Ascending aorta (tissue), 2 donors: ENCODE results near the gene SPP1. TPM values are rescaled to one million over a fixed set of nuclear protein-coding genes. Genes with fewer than 3 reads are reported as not detected.

ENCODE experiments used
- DNase-seq, 2 donors: peaks; one replicate each; pipeline ENCODE4 v3.0.0-alpha.2; 2019; ENCODE audit warnings: low spot score in 2 of 2
- H3K27ac ChIP-seq, 2 donors: fragments of 200-600 bp; sonication (generic); one replicate each; pipeline ENCODE4 v1.5.1; 2016 to 2017; ENCODE audit warnings: mild to moderate bottlenecking in 1 of 2
- H3K27me3 ChIP-seq: fragments of 200-600 bp; sonication (generic); one replicate; pipeline ENCODE4 v1.5.1; 2017
- H3K36me3 ChIP-seq, 2 donors: fragments of 200-600 bp; sonication (generic); one replicate each; pipeline ENCODE4 v1.5.1; 2016
- H3K4me1 ChIP-seq, 2 donors: fragments of 200-600 bp; sonication (generic); one replicate each; pipeline ENCODE4 v1.5.1; 2016 to 2017; ENCODE audit warnings: mild to moderate bottlenecking in 1 of 2
- H3K4me3 ChIP-seq, 2 donors: fragments of 200-600 bp; sonication (generic); one replicate each; pipeline ENCODE4 v1.5.1; 2016 to 2017; ENCODE audit warnings: mild to moderate bottlenecking in 1 of 2
- H3K9me3 ChIP-seq, 2 donors: fragments of 200-600 bp; sonication (generic); one replicate each; pipeline ENCODE4 v1.5.1; 2016
- CTCF ChIP-seq, 3 experiments: fragments of 200-600 bp in 2 of 3; fragments of 450-650 bp in 1 of 3; sonication (generic) in 2 of 3; IDR thresholded peaks; one replicate each; pipeline ENCODE4 v1.5.1; 2016 to 2019; ENCODE audit warnings: antibody characterized with exemption in 3 of 3, mild to moderate bottlenecking in 1 of 3, moderate library complexity in 1 of 3
- intact Hi-C: fragments of 100-400 bp; cut with DNase I; formaldehyde crosslinking; loops from one replicate; pipeline ENCODE4 v1.15.1; 2023
- total RNA-seq: library from RNA; depleted of rRNA; stranded (reverse); fragments of >200 nt; gene quantifications from one replicate; pipeline ENCODE4 v1.1.0, GENCODE V29; 2016

The SPP1 gene
- total RNA-seq, 1 donor from 2014 or later, result 0.75 TPM

GRCh38 chr4:87977521-87978278 lies 2.2 kb downstream of the SPP1 start:
- H3K4me3 ChIP-seq, result no peak overlapping the region
- no peaks in the 10 kb centered on the region for H3K36me3 ChIP-seq
- no peak for DNase-seq
- intact Hi-C loops, result loop anchor here (10.0 kb wide), 1 partner anchor 303 kb away; no protein-coding TSS in a partner anchor
- H3K27ac ChIP-seq, result no peak overlapping the region
- no peak for TF ChIP-seq CTCF (IDR thresholded peaks at IDR 0.05)
- no peaks in the 10 kb centered on the region for H3K4me1 ChIP-seq
- H3K27me3 ChIP-seq, result no peaks in the 10 kb centered on the region
- H3K9me3 ChIP-seq, result no peaks in the 10 kb centered on the region

- no peak for DNase-seq
- no peak for TF ChIP-seq CTCF (IDR thresholded peaks at IDR 0.05)
- no peaks in the 10 kb centered on the region for H3K4me1 ChIP-seq
- no peak overlapping the region for H3K4me3 ChIP-seq
- intact Hi-C loops, result loop anchor here (10.0 kb wide), 1 partner anchor 304 kb away; no protein-coding TSS in a partner anchor
- no peaks in the 10 kb centered on the region for H3K9me3 ChIP-seq
- no peaks in the 10 kb centered on the region for H3K27me3 ChIP-seq
- H3K36me3 ChIP-seq, result no peaks in the 10 kb centered on the region
- no peak overlapping the region for H3K27ac ChIP-seq
Observed at GRCh38 chr4:87978681-87979080, 3.2 kb downstream of the SPP1 start.

- Histone ChIP-seq H3K9me3 (no peaks in the 10 kb centered on the region), H3K4me1 (no peaks in the 10 kb centered on the region), H3K27me3 (no peaks in the 10 kb centered on the region), H3K36me3 (no peaks in the 10 kb centered on the region), H3K27ac (no peak overlapping the region), H3K4me3 (no peak overlapping the region)
- TF ChIP-seq CTCF (IDR thresholded peaks at IDR 0.05), result no peak
- no peak for DNase-seq
- intact Hi-C loops, result loop anchor here (10.0 kb wide), 1 partner anchor 305 kb away; no protein-coding TSS in a partner anchor
Observed at GRCh38 chr4:87979810-87980209, 4.3 kb downstream of the SPP1 start.

GRCh38 chr4:87981486-87981885 lies 6.0 kb downstream of the SPP1 start:
- intact Hi-C loops, result no loop called here

GRCh38 chr4:87982036-87982435 lies 6.5 kb downstream of the SPP1 start:
- no peaks in the 10 kb centered on the region for H3K36me3 ChIP-seq
- TF ChIP-seq CTCF (IDR thresholded peaks at IDR 0.05), result no peak
- DNase-seq, result no peak
- H3K27me3 ChIP-seq, result no peaks in the 10 kb centered on the region
- intact Hi-C loops, result no loop called here
- H3K27ac ChIP-seq, result no peak overlapping the region
- no peaks in the 10 kb centered on the region for H3K9me3 ChIP-seq
- H3K4me1 ChIP-seq, result no peaks in the 10 kb centered on the region
- no peak overlapping the region for H3K4me3 ChIP-seq

More at GRCh38 chr4:87981486-87981885, 6.0 kb downstream of the SPP1 start:
- Histone ChIP-seq H3K9me3 (no peaks in the 10 kb centered on the region), H3K27ac (no peak overlapping the region), H3K27me3 (no peaks in the 10 kb centered on the region), H3K4me3 (no peak overlapping the region), H3K36me3 (no peaks in the 10 kb centered on the region), H3K4me1 (no peaks in the 10 kb centered on the region)
- TF ChIP-seq CTCF (IDR thresholded peaks at IDR 0.05), result no peak
- no peak for DNase-seq
